RWPE1 (cell line): Measurements from ENCODE around the gene ATP11C.

Experiments used
- CTCF ChIA-PET: fragments of 350-600 bp; sonication (Branson Sonifier 250); formaldehyde crosslinking; extraction: SDS; loops from one replicate; lab custom pipeline; 2021; lab: Yijun Ruan, JAX
- POLR2A ChIA-PET: fragments of 400-600 bp; formaldehyde crosslinking; extraction: SDS; loops from one replicate; lab custom pipeline; 2020; ENCODE audit warnings: antibody characterized with exemption; ENCODE audit not compliant: low non-redundant PET; lab: Yijun Ruan, JAX
- DNase-seq: peaks from one replicate; pipeline ENCODE4 v3.0.0; 2012; ENCODE audit warnings: low spot score
- H3K27ac ChIP-seq: fragments of 450-650 bp; 2 replicates; pipeline ENCODE4 v1.5.1; 2017
- CTCF ChIP-seq: fragments of 450-650 bp; conservative IDR thresholded peaks from 2 replicates; pipeline ENCODE4 v1.5.1; 2017; ENCODE audit warnings: low read depth, mild to moderate bottlenecking

ATP11C gene

GRCh38 chrX:139933904-139934303 lies 1.1 kb upstream of the ATP11C start:
- TF ChIP-seq CTCF, result no peak
- H3K27ac ChIP-seq, result peak overlapping the region; percentile 94
- ChIA-PET CTCF (no interaction called here), POLR2A (no interaction called here)
- no peak for DNase-seq

- POLR2A ChIA-PET, result no interaction called here
- CTCF ChIA-PET, result no interaction called here
- peak; percentile 18 for DNase-seq
- no peak for TF ChIP-seq CTCF
- peak overlapping the region; percentile 94 for H3K27ac ChIP-seq
These were observed 566 bp downstream of the ATP11C start for GRCh38 chrX:139932073-139932900.

GRCh38 chrX:139931646-139932072 lies 1.2 kb downstream of the ATP11C start:
- H3K27ac ChIP-seq, result peak overlapping the region; percentile 94
- DNase-seq, result no peak
- ChIA-PET CTCF (no interaction called here), POLR2A (no interaction called here)
- no peak for TF ChIP-seq CTCF

- CTCF ChIA-PET, result no interaction called here
- no peak for TF ChIP-seq CTCF
- peak; percentile 1 for DNase-seq
- H3K27ac ChIP-seq, result peak overlapping the region; percentile 94
- POLR2A ChIA-PET, result no interaction called here
These were observed 1.8 kb downstream of the ATP11C start for GRCh38 chrX:139930916-139931645.

- no peak for DNase-seq
- no peak overlapping the region for H3K27ac ChIP-seq
- TF ChIP-seq CTCF, result no peak
- ChIA-PET CTCF (interaction anchor here (0.6 kb wide), 1 partner anchor 732 kb away, joined by 3 read pairs; no protein-coding TSS in a partner anchor), POLR2A (no interaction called here)
These were observed 2.5 kb downstream of the ATP11C start for GRCh38 chrX:139930401-139930800.

- no peak for DNase-seq
- TF ChIP-seq CTCF, result no peak
- ChIA-PET CTCF (interaction anchor here (0.5 kb wide), 1 partner anchor 186 kb away, joined by 5 read pairs; no protein-coding TSS in a partner anchor), POLR2A (no interaction called here)
- H3K27ac ChIP-seq, result no peak overlapping the region
These were observed 3.0 kb downstream of the ATP11C start for GRCh38 chrX:139929876-139930275.
